ENCODE measurements around the gene PICK1.
"Not testable (repeated sequence)": the region's sequence is repeated elsewhere in the genome, so short reads cannot be mapped to it uniquely, and the experiment has no call there.

PICK1 gene

DNA sequence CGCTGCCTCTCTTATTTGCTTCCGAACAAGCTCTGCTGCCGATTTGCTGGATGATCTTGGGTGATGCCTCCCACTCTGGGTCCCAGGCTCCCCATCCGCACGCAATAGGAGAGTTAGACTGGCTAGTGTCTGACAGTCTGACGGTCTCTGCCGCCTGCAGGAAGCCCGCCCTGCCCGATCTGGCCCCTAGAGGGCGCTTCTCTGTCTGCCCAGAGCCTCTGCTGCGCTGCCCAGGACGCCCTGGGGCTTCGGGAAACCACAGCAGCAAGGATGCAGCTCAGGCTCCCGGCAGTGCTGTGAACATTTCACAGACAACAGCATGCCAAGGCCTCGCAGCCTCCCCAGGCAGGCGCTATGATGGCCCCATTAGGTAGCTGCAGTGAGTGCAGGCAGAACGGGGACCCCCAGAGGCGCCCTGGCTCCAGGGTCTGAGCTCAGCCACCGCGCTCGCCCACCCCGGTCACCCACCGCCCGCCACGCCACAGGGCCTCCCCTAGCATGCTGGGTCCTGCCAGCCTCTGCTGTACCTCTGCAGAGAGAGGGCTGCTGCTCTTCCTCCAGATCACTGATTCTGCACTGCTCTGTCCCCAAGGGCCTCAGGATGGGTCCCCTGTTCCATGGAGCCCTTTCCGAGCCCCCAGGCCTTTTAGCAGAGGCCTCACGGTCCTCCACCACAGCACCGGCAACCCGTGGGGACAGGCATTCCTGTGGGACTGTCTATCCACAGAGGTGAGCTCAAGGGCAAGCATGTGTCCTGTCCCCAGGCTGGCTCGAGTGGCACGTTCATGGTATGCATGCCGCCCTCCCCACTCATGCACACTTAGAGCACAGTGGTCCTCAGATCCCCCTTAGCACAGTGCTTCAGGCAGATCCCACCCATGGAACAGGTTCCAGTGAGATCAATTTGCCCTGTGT lies 57.5 kb downstream of the PICK1 start:
- no peak for FAIRE-seq

DNA sequence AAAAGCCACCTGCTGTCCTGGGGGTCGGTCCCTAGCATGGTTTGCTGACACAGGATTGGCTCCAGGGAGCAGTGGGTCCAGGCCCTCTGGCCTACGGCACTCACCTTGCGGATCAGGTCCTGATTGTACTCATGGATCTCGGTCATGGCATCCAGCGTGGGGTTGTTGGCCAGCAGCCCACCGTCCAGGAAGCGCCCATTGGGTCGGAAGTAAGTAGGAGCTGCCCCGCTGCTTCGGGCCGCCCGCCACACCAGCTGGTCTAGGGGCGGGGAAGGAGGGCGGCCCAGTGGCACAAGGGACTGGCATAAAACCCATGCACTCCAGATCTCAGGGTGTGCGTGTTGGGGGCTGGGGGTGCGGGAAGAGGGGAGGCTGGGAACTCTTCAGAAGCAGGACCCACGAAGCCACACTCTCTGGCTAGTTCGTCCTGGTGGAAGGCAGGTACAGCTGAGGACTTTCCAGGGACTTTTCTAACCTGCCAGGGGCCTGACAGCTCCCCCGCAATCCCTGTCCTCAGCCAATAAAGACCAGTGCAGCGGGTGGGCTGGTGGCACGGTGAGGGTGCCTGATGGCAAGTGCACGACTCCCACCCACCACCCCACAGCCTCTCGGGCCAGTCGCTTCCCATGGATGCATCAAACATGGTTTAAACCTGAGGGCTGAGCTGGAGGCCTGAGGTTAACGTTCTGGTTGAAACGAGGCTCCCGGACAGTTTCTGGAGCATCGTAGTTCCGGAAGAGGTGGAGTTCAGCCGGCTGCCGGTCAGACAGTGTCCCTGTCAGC lies 58.4 kb downstream of the PICK1 start:
- DNase-seq (ENCODE audit: low spot score): no peak
- FAIRE-seq: no peak

More for the DNA sequence above, 57.5 kb downstream of the PICK1 start:
- DNase-seq (ENCODE audit: low spot score): peak; percentile 91

DNA sequence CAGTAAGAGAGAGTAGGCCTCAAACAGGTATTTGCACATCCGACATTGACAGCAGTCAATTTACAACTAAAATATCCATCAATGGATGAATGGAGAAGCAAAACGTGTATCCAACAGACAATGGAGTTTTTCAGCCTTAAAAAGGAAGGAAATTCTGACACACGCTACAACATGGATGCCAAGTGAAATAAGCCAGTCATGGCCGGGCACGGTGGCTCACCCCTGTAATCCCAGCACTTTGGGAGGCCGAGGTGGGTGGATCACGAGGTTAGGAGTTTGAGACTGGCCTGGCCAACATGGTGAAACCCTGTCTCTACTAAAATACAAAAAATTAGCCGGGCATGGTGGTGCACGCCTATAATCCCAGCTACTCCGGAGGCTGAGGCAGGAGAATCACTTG lies 60.4 kb downstream of the PICK1 start:
- not testable (repeated sequence) for DNase-seq (ENCODE audit: low spot score); FAIRE-seq

DNA sequence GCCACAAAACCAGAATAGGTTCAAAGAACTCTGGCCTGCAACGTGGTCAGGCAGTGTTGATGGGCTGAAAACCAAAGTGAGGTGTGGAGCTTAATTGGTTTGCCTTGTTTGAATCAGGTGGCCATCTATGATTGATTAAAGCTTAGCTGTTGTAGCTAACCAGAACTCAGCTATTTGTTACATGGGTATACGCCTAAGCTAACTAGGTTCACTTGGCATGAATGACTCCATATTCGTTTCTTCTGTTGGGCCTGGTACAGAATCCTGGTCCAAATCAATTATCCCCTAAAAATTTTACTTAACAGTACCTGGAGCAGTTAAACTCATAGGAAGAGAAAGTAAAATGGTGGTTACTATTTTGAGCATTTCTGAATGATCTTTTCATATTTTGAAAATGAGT lies 61.0 kb downstream of the PICK1 start:
- FAIRE-seq: no peak
- no peak for DNase-seq (ENCODE audit: low spot score)

GRCh38 chr22:38118747-38119146 lies 61.5 kb downstream of the PICK1 start:
- FAIRE-seq; DNase-seq (ENCODE audit: low spot score): not testable (repeated sequence)

DNA sequence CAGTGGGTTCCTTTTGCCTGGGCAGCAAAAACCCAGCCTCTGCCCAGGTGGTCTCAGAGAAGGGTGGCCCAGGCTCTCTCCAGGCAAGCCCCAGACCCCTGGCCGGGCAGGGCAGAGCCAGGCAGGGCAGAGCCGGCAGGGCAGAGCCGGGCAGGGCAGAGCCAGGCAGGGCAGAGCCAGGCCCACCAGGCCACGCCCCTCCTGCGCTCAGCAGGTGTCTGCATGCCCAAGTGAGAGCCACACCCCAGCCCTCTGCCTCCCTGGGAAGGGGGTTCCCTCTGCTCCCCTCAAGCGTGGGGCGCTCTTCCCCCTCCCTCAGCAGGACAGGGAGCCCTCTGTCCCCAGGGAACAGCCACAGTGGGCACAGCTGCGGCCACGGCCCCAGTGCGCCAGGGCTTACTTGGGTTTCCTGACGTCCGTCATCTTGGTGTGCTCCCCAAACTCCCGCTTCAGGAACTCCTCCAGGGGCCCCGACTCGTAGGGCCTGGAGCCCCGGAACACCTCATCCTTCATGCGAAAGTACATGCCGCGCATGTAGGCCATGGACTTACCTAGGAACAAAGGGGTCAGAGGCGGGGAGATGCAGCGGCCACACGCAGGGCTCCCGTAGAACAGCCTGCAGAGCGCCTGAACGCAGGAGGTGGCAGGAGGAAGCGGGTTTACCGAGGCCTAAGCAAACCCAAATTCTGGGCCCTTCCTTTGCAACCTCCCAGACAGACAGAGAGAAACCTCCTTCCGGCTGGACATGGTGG lies 63.3 kb downstream of the PICK1 start:
- FAIRE-seq (no peak), DNase-seq (ENCODE audit: low spot score) (no peak)

DNA sequence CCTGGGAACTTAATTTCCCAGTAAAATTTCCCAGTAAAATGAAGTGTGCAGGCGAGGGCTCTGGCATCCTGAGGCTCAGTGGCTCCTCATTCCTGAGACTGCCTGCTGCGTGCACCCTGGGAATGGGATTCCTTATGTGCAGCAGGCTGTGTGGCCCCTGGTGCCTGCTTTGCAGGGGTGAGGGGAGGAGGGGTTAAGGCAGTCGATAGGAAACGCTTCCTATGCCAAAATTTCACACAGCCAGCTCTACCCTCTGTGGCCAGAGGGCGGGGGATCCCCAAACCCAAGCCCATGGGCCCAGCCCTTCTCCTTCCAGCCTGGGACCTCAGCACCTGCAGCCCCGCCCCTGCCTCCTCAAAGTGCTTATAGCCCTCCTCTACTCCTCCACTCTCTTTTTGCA lies 65.4 kb downstream of the PICK1 start:
- DNase-seq (ENCODE audit: low spot score): no peak
- no peak for FAIRE-seq

GRCh38 chr22:38124236-38124974 lies 67.2 kb downstream of the PICK1 start:
- FAIRE-seq (no peak), DNase-seq (ENCODE audit: low spot score) (no peak)

GRCh38 chr22:38125038-38125610 lies 67.9 kb downstream of the PICK1 start:
- peak; percentile 97 for FAIRE-seq
- DNase-seq (ENCODE audit: low spot score): no peak

All from urothelium cell line (cell line).